Mesothelial cell of epicardium (in vitro differentiated cells): Measurements from ENCODE around the gene GET3. TPM values are rescaled to one million over a fixed set of nuclear protein-coding genes. Genes with fewer than 3 reads are reported as not detected.
"Not testable (repeated sequence)": the region's sequence is repeated elsewhere in the genome, so short reads cannot be mapped to it uniquely, and the experiment has no call there.

Experiments
- DNase-seq, 2 experiments: peaks; one replicate each; pipeline ENCODE4 v3.0.0; 2021; ENCODE audit warnings: low spot score in 2 of 2; ENCODE audit not compliant: unreplicated experiment in 2 of 2
- H3K27ac Mint-ChIP-seq: 2 replicates; pipeline ENCODE4 v1.8.0; 2021; ENCODE audit warnings: mixed read lengths
- H3K27me3 Mint-ChIP-seq: 2 replicates; pipeline ENCODE4 v1.8.0; 2021; ENCODE audit warnings: low read depth, mixed read lengths
- H3K36me3 Mint-ChIP-seq: 2 replicates; pipeline ENCODE4 v1.8.0; 2021; ENCODE audit warnings: mixed read lengths
- H3K4me1 Mint-ChIP-seq: 2 replicates; pipeline ENCODE4 v1.8.0; 2021; ENCODE audit warnings: mixed read lengths
- H3K4me3 Mint-ChIP-seq: 2 replicates; pipeline ENCODE4 v1.8.0; 2021; ENCODE audit warnings: mild to moderate bottlenecking, moderate library complexity, mixed read lengths
- H3K9me3 Mint-ChIP-seq: 2 replicates; pipeline ENCODE4 v1.8.0; 2021; ENCODE audit warnings: mixed read lengths
- total RNA-seq: library from RNA; stranded (reverse); gene quantifications from 3 replicates; pipeline ENCODE4 v1.2.1, GENCODE V29; 2021
- TF ChIP-seq, protein P1 (sequence below): fragments of 200-600 bp; sonication (generic); IDR thresholded peaks from one replicate; pipeline ENCODE4 v1.5.0; 2021; ENCODE audit warnings: antibody characterized with exemption; ENCODE audit not compliant: unreplicated experiment

Gene GET3
- total RNA-seq, 1 donor from 2014 or later, result 46.9 TPM

DNA sequence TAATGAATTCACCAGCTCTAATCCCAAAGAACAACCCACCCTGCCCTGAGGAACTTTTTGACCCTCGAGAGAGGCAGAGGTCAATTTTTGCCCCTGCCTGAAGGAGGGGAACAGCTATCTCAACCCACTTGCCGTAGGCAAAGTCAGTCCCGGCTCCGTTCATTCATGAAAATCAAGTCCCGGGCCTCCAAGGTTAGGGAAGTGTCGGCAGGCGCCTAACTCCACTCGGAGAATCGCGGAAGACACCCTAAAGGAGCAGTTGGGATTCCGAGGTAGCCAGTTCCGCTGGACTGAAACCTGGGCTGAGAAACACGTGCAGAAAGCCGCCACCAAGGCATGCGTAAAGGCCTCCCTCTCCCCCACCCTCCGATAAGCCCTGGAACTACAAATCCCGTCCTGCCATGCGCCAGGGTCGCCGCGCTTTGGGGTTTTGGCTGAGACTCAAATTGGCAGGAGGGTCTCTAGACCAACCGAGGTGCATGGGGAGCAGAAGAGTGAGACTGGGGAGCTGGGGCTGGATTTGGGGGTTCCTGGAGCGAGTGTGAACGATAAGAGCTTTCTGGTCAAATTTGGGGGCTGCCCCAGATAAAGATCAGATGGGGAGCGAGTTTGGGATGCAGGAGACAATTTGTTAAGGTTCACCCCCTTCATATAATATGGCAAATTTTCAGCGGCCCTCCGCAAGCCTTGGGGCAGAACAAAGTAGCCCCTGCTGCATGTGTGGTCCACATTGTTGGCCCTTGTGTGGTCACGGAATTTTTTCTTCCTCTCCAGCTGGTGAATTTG, 13.5 kb upstream of the GET3 start, which contains the start of gene TNPO2:
Gene TNPO2 (minus strand): TSS at position 292 of the 786 bp plus-strand sequence. CDS start 2,955 bp downstream, outside the sequence.
- TF ChIP-seq, protein P1, sequence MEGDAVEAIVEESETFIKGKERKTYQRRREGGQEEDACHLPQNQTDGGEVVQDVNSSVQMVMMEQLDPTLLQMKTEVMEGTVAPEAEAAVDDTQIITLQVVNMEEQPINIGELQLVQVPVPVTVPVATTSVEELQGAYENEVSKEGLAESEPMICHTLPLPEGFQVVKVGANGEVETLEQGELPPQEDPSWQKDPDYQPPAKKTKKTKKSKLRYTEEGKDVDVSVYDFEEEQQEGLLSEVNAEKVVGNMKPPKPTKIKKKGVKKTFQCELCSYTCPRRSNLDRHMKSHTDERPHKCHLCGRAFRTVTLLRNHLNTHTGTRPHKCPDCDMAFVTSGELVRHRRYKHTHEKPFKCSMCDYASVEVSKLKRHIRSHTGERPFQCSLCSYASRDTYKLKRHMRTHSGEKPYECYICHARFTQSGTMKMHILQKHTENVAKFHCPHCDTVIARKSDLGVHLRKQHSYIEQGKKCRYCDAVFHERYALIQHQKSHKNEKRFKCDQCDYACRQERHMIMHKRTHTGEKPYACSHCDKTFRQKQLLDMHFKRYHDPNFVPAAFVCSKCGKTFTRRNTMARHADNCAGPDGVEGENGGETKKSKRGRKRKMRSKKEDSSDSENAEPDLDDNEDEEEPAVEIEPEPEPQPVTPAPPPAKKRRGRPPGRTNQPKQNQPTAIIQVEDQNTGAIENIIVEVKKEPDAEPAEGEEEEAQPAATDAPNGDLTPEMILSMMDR, result no peak
- H3K9me3 Mint-ChIP-seq, result no peaks in the 10 kb centered on the region
- DNase-seq, result peak in 1 of 2 experiments; percentile 73
- H3K27me3 Mint-ChIP-seq, result no peaks in the 10 kb centered on the region
- H3K4me3 Mint-ChIP-seq, result peak within 1 kb of the TSS; percentile 97
- H3K36me3 Mint-ChIP-seq, result peaks cover 13% of the 10 kb centered on the region
- peak within 1 kb of the TSS; percentile 87 for H3K27ac Mint-ChIP-seq
- H3K4me1 Mint-ChIP-seq, result peaks cover 26% of the 10 kb centered on the region

DNA sequence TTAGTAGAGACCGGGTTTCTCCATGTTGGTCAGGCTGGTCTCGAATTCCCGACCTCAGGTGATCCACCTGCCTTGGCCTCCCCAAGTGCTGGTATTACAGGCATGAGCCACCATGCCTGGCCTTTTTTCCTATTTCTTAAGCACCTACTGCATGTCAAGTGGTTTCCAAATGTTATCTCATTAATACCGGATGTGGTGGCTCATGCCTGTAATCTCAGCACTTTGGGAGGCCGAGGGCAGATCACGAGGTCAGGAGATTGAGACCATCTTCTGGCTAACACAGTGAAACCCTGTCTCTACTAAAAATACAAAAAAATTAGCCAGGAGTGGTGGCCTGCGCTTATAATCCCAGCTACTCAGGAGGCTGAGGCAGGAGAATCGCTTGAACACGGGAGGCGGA, 11.7 kb upstream of the GET3 start:
- peaks cover 23% of the 10 kb centered on the region for H3K36me3 Mint-ChIP-seq
- not testable (repeated sequence) for H3K27me3 Mint-ChIP-seq, H3K27ac Mint-ChIP-seq, H3K9me3 Mint-ChIP-seq, H3K4me3 Mint-ChIP-seq, DNase-seq
- peaks cover 18% of the 10 kb centered on the region for H3K4me1 Mint-ChIP-seq

DNA sequence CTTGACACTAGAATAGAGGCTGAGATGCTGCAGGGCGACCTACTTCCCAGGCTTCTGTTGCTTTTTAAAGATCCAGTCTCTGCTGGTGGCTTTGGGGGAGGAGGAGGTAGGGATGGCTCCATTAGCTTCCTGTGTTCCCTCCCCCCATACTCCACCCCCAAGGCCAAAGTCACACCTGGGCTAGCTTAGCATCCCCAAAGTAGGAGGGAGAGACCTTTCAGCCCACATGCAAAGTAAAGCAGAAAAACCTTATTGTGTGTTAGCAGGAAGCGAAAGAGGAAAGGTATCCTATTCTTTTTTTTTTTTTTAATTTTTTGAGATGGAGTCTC, 10.3 kb upstream of the GET3 start:
- no peak overlapping the region for H3K27ac Mint-ChIP-seq
- DNase-seq, result no peak
- peaks cover 23% of the 10 kb centered on the region for H3K36me3 Mint-ChIP-seq
- TF ChIP-seq, protein P1, result no peak
- H3K27me3 Mint-ChIP-seq, result no peaks in the 10 kb centered on the region
- peaks cover 10% of the 10 kb centered on the region for H3K4me1 Mint-ChIP-seq
- H3K4me3 Mint-ChIP-seq, result no peak overlapping the region
- H3K9me3 Mint-ChIP-seq, result no peaks in the 10 kb centered on the region

DNA sequence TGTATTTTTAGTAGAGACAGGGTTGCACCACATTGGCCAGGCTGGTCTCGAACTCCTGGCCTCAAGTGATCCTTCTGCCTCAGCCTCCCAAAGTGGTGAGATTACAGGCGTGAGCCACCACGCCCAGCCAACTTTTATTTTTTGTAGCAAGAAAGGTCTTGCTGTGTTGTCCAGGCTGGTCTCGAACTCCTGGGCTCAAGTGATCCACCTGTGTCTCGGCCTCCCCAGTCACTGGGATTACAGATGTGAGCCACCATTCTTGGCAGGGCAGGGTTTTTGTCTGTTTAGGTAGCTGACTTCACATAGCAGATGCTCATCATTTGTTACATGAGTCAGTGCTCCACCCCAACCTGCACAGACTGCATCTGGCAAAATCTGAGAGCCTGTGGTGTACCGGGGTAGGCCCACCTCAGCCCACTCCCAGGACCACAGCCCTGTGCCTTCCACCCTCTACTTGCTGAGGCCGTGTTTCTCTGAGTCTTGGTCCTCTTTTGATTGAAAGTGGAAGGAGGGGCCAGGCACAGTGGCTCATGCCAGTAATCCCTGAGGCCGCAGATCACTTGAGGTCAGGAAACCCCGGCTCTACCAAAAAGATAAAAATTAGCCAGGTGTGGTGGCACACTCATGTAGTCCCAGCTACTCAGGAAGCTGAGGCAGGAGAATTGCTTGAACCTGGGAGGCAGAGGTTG, 9.4 kb upstream of the GET3 start:
- no peaks in the 10 kb centered on the region for H3K9me3 Mint-ChIP-seq
- H3K27ac Mint-ChIP-seq, result no peak overlapping the region
- H3K36me3 Mint-ChIP-seq, result peaks cover 23% of the 10 kb centered on the region
- H3K4me1 Mint-ChIP-seq, result peaks cover 15% of the 10 kb centered on the region
- H3K27me3 Mint-ChIP-seq, result no peaks in the 10 kb centered on the region
- no peak overlapping the region for H3K4me3 Mint-ChIP-seq
- TF ChIP-seq, protein P1, result no peak
- DNase-seq, result no peak

DNA sequence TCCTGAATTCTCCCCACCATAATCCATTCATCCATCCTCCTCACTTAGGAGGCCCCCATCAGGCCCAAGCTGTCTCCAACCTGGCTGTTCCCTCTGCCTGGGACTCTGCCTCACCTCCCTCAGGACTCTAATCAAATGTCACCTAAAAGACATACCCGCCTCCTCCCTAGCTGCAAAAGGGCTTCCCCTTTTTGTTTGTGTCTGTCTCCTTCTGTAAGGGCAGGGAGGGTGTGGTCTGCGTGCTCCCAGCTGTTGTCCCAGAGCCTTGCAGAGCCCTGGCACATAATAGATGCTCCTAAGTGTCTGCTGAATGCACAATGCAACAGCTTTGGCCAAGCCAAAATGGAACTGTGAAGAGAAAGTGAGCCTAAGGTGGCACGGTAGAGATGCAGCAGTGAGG, 7.2 kb upstream of the GET3 start:
- H3K27me3 Mint-ChIP-seq, result no peaks in the 10 kb centered on the region
- no peak for DNase-seq
- H3K4me3 Mint-ChIP-seq, result no peak overlapping the region
- H3K36me3 Mint-ChIP-seq, result peaks cover 23% of the 10 kb centered on the region
- H3K9me3 Mint-ChIP-seq, result no peaks in the 10 kb centered on the region
- TF ChIP-seq, protein P1, result no peak
- H3K27ac Mint-ChIP-seq, result no peak overlapping the region
- peaks cover 18% of the 10 kb centered on the region for H3K4me1 Mint-ChIP-seq

DNA sequence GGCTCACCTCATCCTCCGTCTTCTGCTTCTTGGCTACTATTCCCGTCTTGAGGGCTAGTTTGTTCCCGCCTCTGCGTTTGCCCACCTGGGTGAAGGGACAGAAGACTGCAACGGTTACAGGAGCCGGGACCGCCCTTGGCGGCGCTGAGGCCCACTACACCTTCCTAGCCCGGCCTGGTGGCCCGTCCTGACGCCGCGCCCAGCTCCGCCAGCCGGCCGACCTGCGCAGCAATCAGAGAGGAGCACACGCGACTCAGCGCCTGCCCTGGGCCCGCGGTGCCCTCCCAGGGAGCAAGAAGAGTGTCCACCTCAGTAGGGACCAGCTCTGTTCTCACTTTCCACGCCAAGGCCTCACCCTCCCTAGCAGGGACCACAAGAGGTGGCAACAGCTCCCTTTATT, 6.0 kb upstream of the GET3 start:
- H3K27ac Mint-ChIP-seq, result no peak overlapping the region
- TF ChIP-seq, protein P1, result no peak
- peaks cover 18% of the 10 kb centered on the region for H3K4me1 Mint-ChIP-seq
- H3K27me3 Mint-ChIP-seq, result no peaks in the 10 kb centered on the region
- H3K9me3 Mint-ChIP-seq, result no peaks in the 10 kb centered on the region
- no peak overlapping the region for H3K4me3 Mint-ChIP-seq
- H3K36me3 Mint-ChIP-seq, result peaks cover 23% of the 10 kb centered on the region
- DNase-seq, result no peak
